Measurements from ENCODE around the gene TAS2R19.

GRCh38 chr12:10986812-10987211, 35.6 kb downstream of the TAS2R19 start, which contains the start of gene TAS2R50:
- TF ChIP-seq CTCF (conservative IDR thresholded peaks at IDR 0.05) (no peak), EZH2 (IDR thresholded peaks at IDR 0.05; ENCODE audit: low read depth) (no peak)

All from PC-9 (cell line).